Kasumi-1 (cell line): ENCODE results near the gene XRCC3.

Source experiments
- DNase-seq, 2 experiments: peaks; one replicate each; lab custom pipeline; 2025; lab: John Stamatoyannopoulos, UW

The XRCC3 gene

DNA sequence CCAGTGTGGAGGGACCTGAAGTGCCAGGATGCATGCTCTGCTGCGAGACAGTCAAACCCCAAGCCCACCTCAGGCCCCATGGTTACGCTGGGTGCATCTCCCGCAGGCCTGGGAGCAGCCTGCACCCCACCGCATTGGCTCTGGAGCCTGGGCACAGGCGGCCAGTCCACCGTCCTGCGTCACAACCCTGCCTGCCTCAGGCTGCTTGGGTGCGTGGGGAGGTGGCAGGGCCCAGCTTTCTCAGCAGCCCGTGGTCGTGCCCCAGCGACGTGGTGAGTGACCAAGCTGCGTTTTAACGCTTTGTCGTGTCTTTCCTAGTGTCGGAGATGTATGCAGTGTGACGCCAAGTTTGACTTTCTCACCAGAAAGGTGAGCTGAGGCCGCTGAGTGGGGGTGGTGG is 11.2 kb upstream of the XRCC3 start:
- DNase-seq, result no peak

DNA sequence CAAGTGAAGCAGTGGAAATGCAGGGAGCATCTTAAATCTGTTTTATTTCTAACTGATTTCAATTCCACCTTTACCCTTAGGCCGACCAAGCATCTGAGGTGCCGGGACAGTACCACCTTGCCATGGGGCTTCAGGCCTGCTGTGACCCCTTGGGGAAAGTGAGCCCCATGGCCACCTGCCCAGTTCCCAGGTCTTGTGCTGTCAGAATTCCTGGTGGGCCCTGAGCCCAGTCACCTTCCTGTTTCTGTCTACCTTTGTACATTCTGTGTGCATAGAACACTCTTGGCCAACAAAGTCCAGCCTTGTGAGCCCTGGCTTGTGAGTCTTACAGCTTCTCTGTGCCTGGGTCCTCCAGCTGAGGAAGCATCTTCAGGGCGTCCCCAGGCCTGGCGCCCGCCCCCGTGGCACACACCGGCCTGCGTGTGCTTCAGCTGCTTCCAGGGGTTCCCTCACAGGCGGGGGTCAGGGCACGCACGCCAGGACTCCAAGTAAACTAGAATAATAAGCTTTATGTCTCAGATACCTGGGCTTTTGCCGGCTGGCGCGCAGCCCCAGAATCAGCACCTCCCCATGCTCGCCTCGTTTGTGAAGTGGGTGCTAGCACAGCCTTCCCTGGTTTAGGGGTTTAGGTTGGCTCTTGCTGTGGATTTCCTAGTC is 10.6 kb upstream of the XRCC3 start:
- no peak for DNase-seq

DNA sequence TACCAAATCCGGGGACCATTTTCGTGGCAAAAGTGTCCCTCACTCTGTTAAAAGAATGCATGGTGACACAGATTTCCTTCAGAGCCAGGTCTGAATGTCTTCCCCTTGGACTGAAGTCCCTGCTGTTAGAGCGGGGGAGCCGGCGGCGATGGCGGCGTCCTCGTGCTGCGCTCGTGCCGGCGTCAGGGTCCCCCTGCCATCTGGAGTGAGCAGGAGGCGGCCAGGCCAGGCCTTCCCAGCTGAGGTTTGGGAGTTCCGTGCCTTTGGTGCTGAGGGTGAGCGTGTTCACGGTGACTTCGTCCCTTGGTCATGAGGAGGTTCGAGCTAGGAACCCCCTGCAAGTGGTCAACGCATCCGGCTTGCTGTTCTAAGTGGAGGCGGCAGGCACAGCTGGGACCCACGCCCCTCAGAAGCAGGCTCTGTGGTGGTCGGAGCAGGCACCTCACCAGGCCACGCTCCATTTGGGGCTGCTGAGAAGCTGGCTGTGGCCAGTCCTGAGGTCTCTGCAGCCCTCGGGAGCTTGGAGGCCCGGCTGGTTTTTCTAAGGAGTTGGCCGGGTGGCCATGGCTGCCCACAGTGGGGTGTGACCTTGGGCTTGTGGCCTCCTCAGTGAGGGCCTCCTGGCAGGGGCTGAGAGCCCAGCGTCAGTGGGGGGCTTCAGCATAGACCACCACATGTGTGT is 9.9 kb upstream of the XRCC3 start:
- no peak for DNase-seq

DNA sequence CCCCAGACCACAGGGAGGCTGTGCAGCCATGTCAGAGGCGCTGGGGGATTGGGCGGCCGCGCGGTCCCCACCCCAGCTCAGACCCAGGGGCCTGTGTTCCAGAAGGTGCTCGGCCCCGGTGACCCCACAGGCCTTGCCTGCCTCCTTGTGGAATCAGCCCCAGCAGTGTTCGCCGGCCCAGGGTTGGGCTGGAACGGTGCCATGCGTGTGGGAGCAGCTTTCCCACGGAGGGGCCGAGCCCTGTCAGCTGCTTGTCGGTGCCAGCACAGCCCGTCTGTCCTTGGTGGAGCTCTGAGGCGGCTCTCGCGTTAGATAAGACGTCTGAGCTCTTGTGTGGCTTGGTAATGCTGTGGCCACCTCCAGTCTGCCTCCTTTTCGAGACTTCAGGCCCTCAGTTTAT is 8.9 kb upstream of the XRCC3 start:
- DNase-seq, result no peak

DNA sequence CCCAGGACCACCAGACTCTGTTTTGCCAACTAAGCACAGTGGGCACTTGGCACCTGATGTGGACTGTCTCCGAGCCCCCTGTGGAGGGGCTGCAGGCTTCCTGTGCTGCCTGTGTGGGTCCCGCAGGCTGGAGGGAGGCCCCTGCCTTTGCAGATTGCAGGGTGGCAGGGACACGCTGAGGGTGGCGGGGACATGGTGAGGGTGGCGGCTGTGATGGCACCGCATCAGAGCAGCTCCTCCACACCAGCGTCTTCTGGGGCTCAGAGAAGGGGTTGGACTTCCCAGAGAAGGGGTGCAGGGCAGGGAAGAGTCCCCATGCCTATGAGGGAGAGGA is 8.5 kb upstream of the XRCC3 start:
- no peak for DNase-seq

DNA sequence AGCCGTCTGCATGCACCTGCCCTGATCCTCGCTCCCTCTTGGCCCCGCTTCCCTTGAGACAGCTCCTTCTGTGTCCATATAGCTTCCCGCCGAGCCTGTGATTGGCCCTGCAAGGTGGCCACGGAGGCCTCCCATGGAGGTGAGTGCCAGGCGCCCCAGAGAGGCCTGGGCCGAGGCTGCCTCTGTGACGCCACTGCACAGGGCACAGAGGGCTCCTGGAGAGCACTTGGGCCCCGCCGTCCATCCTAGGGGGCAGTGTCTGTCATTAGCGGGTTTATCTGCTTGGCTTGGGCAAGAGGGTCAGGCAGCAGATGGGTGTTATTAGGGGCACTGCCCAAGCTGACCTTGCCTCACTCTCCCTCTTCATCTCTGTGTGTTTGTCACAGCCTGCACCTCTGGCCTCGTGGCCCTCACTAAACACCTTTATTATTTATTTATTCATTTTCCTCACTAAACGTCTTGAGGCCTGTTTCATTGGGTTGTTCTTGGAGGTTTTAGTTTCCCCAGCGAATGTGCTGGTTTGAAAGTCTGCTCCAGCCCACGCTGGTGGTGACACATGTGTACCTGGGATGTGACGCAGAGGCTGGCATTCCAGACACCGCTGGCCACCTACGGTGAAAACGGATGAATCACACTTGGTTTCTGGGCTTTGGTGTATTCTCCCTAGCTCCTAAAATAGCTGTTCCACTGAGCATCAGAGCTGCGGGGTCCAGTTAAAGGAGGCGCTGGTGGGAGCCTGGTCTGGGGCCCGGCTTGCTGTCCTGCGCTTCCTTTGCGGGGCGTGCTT is 6.3 kb upstream of the XRCC3 start:
- DNase-seq, result no peak

DNA sequence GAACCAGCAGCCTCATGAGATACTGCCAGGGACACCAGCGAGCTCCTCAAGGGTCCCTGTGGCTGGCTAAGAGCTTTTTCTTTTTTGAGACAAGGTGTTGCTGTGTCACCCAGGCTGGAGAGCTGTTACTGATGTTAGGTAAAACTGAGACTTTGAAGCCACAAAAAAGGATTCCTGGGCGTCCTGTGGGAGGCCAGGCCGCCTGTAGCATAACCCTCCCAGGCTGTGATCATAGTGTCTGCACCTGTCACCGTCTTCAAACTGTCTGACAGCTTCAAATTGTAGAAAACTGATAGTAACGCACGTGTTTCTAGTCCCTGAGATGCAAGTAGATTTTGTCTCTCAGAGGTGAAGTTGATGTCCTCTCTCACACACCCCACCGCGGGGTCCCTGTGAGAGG is 4.5 kb upstream of the XRCC3 start:
- DNase-seq, result no peak

DNA sequence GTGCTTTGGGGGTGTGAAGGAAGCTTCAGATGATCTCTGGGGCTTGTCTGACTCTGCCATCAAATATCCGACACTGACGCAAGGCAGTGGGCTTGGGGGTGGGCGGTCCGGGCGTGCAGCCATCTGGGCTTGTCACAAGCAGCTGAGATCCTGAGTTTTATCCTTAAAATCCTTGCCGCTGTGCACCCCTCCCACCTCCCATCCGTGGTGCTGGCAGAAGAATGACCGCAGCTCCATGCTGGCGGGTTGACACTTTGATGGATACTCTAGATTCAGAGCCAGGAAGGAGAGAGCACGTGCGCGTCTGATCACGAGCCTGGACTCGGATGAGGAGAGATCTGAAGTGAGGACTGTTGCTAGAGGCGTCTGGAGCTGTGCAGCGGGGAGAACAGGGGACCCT is 3.3 kb upstream of the XRCC3 start:
- no peak for DNase-seq

DNA sequence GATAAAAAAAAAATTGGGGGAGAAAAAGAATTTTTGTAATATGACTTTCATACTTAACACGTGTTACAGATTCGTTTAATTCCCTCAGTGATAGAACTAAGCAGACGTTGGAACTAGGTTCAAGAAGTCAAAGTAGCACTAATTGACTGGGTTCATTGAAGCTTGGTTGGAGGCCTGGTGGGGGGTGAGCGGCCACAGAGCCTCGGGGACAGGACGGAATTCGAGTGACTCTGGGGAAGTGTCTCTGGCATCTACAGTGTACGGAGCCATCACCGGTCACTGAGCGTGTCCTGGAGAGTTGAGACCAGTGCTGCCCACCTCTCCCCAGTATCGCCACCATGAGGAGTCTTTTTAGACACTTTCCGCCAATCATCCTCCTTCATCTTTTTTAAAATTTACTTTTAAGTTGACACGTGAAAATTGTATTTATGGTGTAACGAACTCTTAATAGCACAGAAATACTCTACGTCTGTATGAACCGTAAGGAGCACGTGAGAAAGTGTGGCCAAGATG is 1.7 kb upstream of the XRCC3 start:
- DNase-seq, result no peak

DNA sequence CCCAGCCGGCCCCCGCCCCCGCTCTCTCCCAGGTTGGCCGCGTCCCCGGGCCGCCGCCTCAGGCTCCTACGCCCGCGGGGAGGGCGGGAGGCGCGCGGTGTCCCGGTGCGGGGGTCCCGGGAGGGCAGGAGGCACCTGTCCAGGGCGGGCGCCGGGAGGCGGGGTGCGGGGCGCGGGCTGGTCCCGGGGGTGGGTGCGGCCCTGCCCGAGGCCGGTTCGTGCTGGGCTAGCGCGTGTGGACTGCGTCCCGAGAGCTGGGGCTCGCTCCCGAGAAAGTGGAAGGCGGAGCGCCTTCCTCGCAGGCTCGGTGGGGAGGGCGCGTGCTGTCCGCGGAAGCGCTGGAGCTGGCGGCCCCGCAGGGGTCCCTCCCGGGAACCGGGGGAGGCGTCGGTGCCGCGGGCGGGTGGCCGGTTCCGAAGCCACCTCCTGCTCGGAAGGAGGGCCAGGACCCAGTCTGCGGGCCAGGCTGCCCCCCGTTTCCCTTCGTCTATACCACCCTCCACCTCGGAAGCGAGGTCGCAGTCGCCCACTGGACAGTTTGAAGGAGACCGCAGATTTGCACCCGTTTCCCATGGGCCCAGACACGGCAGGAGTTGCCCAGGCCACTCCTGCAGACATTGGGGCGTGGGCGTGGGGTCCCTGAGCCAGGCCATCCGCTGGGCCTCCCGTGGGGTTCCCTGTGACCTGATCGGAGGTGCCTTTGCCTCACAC is 995 bp upstream of the XRCC3 start:
- no peak for DNase-seq

DNA sequence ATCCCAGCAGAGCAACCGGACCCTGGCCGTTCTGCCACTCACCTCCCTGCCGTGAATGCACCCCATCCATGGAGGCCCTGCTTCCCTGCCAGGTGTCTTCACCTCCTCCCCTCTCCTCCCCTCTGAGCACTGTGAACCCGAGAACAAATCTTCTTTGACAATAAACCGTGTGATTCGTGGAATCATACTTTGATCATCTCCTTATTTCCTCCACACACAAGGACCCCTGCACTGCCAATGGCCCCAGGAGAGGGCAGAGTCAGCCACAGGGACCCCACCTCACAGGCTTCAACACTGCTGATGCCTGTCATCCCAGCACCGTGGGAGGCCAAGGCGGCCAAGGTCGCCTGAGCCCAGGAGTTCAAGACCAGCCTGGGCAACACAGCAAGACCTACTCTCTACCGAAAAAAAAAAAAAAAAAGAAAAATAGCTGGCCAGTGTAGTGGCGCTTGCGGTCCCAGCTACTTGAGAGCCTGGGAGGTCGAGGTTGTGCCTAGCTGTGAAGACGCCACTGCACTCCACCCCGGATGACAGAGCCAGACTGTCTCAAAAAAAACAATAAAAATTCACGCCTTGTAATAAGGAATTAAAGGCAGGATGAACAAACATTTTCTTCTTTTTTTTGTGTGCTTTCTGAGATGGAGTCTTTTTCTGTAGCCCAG is 1.1 kb downstream of the XRCC3 start:
- DNase-seq, result no peak

DNA sequence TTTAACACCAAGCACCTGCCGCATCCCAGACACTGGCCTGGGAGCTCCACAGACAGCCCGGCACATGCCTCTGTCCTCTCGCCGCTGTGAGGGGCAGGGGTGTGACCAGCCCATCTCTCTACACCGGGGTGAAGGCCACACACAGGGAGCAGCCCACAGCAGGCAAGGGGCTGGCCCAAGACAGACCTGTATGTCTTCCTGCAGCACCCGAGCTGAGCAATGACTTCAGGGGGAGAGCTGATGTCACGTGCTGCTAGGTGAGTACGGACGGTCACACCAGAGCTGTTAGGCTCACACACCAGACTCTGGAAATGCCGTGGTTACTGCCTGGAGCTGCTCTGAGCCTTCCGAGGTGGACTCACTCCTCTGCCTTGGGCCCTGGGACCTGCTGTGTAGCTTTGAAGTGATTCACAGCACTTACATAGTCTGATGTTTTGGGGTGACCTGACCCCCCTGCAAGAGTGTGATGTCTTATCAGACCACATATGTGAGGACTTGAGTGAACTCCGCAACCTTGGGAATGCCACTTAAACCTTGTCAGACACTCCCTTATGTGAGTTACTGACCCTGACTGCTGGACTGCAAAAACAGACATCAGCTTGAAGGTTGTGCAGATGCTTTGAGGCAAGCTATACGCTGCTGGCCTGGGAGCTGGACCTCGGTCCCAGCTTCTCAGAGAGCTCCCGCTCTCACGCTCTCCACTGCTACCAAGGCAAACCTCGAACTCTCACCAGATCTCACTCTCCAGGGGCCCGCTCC is 1.8 kb downstream of the XRCC3 start:
- DNase-seq, result no peak

DNA sequence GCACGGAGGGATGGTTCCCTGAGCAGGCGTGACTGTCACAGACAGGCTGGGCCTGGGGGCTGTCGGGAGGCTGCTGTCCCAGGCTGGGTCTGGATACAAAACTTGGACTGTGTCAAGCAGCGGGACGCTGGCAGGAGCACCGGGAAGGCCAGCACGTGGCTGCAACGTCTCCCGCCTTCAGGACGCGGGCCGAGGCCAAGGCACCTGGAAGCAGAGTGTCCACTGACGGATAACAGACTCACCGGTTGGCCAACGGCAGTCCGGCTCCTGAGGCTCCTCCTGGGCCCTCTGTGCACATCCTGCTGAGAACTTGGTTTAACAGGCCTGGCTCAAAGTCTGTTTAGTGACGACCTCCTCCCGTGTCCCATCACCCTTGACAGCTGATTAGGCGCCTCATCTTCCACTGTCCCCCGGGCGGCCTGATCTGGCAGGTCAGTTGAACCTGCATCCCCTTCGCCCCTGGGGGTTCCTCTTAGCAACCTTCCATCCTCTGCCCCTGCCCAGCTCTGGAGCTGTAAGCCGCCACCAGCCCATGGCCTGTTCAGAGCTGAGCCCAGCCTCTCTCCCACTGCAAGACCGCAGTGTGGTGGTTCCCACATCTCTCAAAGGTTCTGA is 2.5 kb downstream of the XRCC3 start:
- DNase-seq, result no peak

DNA sequence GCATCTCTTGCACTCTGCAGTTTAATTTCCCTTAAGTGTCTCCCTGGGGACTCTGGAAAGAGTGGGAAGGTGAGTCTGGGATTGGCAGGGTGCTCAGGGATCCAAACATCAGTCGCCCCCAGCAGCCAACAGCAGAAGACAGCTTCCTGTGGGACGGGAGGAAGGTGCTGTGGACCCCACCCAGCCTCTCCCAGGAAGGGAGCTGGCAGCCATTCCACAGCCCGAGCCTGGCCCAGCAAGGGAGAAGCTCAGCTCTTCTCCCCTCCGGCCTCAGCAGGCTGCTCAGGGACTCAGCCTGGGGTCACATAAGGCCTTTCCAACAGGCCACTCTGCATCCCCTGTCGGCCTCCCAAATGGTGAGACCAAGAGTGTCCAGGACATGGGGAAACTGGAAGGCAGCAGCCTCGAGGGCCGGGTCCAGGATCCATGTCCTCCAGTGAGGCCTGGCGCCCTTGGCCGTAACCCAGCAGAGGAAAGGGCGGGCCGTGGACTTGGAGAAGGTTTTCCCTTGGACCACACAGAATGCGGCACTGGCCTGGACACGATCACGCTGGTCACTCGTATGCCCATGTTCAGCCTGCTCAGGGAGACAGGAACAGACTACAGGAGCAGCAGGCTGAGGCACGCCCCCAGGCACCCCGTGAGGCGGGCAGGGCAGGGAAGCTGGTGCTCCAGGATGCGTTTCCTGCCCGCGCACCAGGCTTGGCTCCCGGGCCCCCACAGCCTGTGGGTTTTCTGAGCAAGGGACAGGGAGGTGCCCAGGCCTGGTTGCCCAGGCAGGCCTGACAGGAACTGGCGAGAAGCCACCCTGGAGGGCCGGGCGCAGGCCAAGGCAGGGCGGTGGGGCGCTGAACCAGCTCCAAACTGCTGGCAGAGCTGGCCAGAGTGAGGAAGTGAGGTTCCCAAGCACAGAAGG is 3.5 kb downstream of the XRCC3 start:
- no peak for DNase-seq

DNA sequence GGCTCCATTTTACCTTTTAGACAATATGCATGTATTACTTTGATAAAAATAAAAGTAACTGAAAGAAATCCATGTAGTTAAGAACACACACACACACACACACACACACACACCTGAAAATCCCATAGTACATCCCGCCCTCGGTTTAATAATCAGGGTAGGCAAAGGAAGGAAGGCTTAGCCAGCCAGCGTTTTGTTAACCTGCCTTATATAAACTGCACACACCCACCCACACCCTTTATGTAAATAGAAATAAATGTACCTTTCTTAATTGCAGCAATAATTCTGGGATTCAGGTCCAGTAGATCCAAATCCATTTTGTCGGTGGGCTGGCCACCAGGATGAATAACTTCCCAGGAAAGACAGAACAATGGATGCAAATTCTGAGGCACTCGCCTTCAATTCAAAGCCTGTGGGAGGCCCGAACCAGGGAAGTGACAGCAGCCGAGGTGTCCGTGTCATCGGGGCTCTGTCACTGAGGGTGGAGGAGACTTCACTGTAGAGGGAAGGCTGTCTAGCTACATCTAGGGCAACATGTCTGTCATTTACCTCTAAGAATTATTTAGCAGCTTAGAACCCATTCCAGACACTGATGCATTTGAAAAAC is 4.4 kb downstream of the XRCC3 start:
- no peak for DNase-seq

DNA sequence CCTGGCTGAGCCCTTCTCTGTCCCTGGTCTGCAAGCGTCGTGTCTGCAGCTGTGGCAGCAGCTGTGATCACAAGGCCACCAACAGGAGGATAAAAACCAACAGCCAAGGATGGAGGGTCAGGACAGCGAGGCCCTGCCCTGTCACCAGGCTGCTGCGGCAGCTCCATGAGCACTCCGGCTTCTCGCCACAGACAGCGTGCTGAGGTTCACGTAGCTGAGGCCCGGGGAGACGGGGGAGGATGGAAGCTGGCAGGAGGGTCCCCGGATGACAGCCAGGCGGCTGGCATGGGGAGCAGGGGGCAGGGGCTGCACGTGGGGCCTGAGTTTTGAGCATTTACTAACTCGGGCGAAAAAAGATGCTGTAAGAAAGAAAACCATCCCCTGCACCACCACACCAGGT is 5.4 kb downstream of the XRCC3 start:
- DNase-seq, result no peak

DNA sequence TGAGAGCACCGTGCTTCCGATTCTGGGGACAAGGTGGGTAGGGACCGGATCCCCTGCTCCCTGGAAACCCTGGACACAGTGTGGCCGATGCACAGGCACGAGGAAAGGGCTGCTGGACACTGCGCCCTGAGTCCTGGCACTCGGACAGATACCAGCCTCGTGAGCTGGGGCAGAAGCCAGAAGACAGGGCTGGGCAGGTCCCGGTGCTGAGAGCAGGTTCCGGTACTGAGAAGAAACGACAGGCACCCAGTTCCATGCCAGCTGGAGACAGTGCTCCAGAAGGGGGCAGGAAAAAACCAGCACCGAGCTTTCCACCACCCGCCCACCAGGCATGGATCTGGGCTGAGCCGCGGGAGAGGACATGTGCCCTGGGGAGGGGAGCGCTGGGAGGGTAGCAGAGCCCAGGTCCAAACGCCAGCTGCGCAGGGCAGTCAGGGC is 6.5 kb downstream of the XRCC3 start:
- DNase-seq, result no peak

DNA sequence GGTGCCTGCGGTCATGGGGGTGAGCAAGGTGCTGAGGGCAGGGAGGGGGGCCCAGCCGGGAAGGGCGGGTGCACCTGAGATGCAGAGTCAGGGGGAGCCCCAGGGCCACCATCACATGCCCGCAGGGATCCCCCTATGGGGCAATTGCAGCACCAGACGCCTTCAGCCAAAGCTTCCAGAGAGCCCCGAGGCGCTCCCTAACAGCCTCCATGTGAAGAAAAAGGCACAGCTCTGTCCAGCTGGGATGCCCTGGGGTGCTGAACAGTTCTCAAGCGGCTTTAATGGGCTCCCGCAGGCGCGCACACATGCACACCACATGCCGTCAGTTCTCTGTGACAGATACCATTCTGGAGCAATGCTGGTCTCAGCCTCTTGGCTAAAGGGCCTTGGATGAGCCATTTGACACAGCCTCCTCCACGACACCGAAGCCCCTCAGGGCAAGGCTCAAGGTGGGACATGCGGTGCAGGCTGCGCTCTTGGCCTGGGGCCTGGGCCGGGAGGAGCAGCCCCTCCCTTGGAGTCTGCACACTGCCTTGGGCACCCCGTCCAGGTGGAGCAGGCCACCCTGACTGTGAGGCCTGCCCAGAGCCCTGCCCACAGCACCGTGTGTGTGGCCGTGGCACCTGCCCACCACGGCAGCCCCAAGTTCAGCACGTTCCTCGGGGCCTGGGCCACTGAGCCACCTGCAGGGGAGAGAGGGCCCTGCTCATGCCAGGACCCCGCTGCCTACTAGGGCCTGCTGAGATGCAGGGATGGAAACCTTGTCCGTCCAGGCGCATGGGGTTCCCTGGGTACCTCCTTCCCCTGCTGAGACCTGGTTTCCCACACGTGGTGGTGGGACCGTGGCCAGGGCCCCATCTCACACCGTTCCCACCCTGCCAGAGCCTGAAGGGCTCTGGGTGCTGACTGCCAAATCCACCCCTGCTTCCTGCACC is 7.7 kb downstream of the XRCC3 start:
- DNase-seq, result no peak
